Non-pigmented ciliary epithelial cell (primary cell): Measurements from ENCODE around the gene RBMS2.

Experiments used
- DNase-seq: peaks from one replicate; pipeline ENCODE4 v3.0.0-alpha.2; 2010; ENCODE audit warnings: low read depth

Gene RBMS2

DNA sequence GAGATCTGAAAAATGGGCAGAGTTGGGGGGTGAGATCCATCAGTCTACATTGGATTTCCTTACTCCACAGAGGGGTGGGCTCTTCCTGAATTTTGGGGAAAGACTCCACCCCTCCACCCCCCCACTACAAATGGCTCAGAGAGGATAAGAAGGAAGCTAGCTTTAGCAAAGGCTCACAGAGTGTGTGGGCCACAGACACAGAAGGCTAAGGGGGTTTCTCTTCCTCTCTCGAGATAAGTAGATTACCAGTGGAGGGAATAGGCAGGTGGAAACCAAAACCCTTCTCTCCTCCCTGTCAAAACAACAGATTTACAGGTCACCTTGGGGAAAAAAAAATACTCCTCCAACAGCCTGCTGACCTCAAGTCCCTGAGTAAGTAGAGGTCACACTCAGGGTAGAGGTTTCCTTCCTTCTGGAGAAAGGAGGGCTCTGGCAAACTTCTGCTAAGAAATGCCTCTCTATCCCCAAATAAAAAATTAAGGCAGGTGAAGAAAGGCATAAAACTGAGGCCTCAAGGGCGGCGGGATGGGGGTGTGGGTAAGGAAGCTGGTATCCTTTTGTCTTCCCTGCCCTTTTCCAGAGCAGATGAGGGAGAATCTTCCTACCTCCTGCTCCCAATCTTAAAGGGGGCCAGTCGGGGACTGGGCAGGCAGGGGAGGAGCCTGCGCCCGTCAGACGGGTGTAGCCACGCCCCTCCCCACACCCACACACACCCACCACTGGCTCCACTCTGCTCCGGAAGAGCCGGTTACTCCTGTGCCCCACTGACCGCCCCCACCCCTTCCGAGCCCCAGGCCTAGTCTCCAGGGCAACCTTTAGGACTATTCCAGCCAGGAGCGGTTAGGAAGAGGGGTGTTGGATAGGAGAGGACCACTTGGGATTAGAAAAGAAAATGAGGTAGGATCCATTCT lies 110.4 kb downstream of the RBMS2 start:
- no peak for DNase-seq

DNA sequence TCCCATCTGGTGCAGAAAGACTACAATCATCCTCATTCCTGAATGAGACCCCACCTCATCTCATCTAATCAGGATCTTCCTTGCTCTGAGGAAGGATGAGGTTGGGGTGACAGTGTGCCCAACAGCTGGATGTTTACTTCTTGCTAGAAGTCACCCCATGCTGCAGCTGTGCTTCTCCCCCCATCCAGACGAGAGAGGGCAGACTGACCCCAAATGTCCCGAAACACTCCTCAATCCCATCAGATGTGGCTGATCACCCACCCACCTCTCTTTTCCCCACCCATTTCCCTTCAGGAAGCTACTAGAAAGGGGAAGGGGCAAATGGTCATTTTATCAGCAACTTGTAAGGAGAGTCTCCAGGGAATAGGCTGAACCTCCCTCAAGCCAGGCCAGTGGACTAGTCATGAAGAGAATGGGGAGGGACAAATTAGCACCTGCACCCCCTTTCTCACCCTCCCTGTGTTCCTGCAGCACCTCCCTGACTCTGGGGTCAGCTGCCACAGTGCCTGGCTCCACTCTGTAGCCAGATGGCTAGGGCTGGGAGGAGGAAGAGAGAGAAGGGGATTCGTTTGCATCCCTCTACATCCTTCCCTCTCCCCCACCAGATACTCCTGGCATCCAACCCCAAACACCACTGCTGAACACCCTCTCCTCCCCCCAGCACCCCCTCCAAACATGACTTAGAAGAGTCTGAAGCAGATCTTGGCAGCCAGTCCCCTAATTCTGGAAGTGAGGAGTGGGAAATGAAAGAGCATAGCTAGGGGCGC lies 111.3 kb downstream of the RBMS2 start:
- DNase-seq, result no peak

DNA sequence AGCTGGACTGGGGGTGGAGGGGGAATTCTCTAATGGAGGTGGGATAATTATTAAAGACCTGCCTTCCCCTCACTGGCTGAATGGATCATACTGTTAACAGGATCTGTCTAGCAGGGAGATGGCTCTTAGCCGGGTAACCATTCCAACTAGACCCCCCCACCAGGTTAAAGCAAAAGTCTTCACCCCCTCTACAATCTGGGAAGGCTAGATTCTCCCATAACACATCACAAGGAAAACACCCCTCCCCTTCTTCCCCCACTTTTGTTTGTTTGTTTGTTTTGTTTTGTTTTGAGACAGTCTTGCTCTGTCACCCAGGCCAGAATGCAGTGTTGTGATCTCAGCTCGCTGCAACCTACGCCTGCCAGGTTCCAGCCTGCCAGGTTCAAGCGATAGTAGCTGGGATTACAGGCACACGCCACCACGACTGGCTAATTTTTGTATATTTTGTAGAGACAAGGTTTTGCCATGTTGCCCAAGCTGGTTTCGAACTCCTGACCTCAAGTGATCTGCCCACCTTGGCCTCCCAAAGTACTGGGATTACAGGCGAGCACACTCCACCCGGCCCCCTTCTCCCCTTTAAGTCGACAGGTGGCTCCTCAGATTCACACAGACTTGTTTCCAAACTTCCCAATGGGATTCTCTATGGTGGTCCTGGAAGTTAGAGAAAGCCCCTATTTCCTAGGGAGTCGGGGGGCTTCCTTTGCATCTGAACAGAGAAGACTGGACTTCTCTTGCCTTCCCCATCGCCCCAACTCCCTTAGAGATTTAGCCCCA lies 112.0 kb downstream of the RBMS2 start:
- no peak for DNase-seq

DNA sequence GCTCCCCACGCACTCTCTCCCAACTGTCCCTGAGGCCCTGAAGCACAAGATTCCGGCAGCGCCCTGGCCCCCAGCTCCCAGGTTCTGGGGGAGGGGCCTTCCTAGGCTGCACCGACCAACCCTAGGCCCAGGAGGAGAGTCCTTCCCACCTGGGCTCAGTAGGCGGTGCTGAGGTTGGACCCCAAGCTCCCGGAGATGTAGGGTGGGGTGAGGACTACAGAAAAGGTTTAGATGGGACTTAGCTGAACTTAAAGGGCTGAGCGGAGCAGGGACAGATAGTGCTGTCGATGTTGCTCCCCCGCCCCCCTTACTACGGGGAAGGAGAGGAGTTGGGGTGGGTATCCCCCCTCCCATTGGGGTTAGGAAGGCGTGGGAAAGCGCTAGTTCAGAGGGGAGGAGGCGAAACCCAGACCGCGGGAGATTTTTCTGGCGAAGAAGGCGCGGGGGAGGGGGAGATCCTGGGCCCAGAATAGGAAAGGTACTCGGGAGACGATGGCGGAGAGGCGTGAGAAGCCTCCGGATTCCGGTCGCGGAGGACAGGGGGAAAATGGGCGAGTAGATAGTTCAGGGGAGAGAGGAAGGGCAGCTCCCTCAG lies 112.7 kb downstream of the RBMS2 start:
- DNase-seq, result no peak

DNA sequence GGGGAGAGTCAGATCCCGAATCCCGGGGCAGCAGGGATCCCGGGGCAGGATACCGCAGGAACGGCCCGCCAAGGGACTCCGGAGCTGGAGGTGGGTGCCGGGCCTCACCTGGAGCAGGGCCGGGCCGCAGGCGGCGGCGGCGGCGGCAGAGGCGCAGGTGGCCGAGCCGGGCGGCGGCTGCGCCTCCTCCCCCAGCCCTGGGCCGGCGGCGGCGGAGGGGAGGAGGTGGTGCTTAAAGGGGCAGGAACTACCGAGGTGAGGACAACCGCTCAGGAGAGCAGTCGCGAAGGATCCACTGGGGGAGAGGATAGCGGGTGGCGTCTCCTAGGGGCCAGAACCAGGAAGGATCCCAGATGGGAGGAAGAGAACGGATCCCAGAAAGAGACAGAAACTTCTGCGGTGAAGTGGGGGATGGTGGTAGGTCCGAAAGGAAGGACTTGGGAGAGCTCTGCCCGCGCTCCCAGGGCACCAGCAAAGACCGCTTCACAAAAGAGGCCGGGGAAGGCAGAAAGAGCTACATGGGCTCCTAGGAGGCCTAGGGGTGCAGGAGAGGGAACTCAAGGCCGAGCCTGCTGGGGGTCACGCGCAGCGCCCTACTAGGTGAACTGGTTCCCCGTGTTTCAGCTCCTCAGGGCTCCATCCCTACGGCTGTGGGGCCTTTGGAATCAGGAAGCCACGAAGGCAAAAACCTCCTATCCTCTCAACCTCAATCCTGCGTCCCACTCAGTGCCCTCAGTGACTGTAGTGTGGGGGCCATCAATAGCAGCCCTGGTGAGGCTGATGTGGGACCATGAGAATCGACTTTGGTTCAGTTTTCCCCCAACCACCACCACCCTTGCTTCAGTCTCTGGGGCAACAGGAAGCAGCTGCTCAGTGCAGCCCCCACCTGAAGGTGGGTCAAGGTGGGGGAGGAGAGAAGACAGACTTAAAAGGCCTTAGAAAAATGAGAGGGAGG lies 113.5 kb downstream of the RBMS2 start:
- DNase-seq, result no peak

DNA sequence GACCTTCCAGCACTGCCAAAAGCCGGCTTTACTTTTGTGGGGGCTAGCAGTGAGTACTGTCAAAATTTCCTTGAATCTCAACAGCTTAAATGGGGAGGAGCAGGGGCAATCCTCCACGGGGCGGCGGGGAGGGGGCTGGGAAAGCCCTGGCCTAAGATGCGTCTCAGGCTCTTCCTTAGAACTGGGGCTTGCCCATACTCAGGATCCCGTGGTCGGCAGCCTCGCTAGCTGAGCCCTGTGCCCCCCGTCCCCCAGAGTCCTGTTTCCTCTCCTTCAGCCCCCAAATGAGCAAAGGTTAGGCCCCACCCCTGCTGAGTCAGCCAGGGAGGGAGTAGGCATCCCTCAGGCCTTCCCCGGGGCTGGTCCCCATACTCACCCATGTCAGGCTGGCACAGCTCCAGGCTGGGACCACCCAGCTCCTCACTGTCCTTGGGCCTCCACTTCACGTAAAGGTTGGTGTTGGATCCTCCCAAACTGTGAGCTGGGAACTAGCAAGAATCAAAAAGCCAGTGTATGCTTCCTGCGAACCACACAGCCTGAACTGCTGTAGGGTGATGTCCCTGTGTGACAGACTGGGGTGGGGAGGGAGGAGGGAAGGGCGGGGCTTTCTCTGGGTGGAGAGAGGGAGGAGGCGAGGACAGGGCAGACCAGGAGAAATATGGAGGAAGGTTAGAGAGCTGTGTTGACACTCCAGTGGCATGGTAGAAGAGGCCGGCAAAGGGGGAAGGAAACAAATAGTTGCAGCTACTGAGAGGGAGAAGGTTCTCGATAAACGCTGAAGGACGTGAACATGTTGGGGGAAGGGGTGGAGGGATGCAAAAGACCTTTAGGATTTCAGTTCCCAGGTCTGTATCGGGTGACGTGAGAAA lies 114.4 kb downstream of the RBMS2 start:
- DNase-seq, result peak; percentile 69

DNA sequence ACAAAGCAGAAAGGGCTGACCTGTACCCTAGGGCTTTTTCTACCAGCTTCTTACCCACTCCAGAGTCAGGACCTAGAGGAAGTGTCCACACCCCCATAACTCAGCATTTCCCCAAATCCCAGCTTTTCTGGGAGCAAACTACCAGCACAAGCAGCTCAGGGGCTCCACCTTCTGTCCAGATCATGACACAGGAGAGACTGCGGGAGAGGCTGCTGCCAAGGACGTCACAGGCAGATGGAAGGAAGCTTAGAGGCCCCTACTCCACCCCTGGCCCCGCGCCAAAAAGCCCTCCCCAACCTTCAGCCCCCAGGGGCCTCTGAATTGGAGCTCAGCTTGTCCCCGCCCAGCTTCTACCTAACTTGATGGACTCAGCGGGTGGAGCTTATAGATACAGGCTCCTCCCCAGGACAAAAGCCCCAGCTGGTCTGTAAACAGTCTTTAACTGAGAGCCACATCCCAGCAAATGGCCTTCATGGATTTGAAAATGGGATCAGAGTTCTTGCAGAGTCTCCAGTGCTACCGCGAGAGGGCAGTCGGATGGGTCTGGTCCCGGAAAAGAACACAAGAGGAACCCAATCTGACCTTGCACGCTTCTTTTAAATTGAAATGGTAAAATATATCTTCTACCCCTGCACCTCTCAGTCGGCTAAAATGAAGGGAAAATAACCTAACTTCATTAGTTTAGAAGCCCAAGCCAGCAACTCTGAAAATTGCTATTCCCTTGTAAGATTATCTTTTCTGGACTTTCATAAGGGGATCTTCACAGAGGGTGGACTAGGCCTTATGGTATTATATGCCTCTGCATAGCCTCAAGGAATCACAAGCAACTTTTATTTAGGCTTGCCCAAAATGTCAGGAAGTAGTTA lies 115.3 kb downstream of the RBMS2 start:
- peak; percentile 97 for DNase-seq

DNA sequence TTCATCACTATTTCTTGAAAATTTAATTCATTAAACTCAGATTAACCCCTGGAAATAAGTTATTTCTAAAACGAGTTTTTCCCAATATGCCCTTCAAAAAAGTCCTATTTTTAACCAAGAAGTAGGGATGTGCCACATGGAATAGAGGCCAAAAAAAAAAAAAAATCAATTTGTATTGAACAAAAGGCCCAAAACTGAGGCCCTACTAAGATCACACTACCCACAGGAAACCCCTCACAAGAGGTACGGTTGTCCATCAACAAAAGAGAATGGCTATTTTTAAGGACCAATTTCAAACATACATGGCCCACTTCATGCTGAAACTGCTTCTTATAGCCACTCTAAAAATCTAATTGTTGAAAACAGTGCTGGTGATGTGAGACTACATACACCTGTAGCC lies 116.0 kb downstream of the RBMS2 start:
- DNase-seq, result no peak

DNA sequence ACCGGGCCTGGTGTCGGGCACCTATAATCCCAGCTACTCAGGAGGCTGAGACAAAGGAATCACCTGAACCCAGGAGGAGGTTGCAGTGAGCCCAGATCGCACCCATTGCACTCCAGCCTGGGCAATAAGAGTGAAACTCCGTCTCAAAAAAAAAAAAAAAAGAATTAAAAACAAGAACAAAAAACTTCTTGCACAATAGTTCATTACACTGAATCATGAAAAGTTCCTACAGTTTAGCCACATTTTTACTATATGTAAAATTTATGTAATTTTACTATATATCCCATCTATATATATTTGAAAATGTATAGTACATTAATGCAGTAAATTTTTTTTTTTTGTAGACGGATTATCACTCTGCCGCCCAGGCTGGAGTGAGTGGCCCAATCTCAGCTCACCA lies 119.6 kb downstream of the RBMS2 start:
- no peak for DNase-seq

DNA sequence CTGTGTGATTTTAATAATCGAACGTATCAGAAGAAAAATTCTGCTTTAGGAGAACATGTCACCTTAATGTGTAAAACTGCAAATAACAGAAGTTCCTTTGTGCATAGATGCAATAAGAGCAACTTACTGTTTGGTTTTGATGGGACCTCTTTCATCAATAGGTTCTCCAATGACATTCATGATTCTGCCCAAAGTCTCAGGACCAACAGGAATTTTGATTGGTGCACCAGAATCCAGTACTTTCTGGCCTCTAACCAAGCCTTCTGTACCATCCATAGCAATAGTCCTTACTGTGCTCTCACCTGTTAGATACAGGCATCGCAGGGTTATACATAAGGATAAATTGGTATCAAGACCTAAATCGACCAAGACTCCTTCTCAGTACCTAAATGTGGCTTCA lies 123.0 kb downstream of the RBMS2 start:
- no peak for DNase-seq

DNA sequence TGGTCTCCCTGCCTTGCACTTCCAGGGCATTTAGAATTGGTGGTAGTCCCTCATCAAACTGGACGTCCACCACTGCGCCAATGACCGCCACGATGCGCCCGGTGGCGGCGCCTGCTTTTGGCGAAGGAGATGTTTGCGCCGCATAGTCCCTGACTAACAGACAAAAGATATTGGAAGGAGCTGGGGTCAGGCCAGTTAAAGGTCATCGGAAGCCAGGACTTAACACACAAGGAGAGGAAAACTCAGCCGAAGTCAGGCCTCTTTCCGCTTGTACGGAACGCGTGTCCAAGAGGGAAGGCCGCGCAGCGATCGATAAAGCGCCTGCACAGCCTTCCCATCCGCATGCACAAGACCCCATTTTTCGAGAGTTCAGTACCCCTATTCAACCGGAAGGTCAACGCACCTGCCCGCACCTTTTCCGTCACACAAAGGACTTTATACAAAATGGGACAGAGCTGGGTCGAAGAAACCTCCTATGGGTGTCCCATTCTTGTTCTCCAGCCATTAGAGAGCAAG lies 123.6 kb downstream of the RBMS2 start:
- DNase-seq, result no peak
